Epithelial cell of esophagus (primary cell): ENCODE measurements around the gene EFCAB6.

Experiments
- DNase-seq: peaks from one replicate; pipeline ENCODE4 v3.0.0; 2010; ENCODE audit warnings: low read depth
- H3K4me3 ChIP-seq: 2 replicates; pipeline ENCODE4 v1.5.1; 2011; ENCODE audit warnings: mild to moderate bottlenecking, low read length, control low read depth
- CTCF ChIP-seq: IDR thresholded peaks from 2 replicates; pipeline ENCODE4 v1.5.1; 2011; ENCODE audit warnings: low read depth, mild to moderate bottlenecking, low read length, control low read depth, inconsistent platforms; ENCODE audit not compliant: insufficient read depth; ENCODE audit errors: missing control alignments

Gene EFCAB6

GRCh38 chr22:43772831-43773230, 39.3 kb downstream of the EFCAB6 start:
- TF ChIP-seq CTCF: no peak
- no peak overlapping the region for H3K4me3 ChIP-seq
- peak; percentile 10 for DNase-seq

DNA sequence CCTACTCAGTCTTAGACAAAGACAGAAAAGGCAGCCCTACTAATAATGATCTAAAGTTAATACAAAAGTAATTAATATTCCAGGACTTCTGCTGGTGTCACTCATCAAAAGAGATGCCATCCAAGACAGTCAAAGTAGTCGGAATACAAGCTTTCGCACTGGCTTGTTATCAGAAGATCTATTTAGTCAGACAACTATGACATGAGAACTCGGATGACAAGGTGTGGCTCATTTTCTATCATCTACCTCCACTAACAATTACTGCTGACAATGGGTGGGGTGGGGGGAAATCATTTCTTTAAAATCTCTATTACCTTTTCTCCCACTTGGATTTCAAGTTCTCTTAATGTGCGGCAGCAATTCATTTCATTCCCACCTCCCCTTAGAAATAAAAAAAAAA, 56.7 kb downstream of the EFCAB6 start:
- TF ChIP-seq CTCF: no peak
- H3K4me3 ChIP-seq: no peak overlapping the region
- no peak for DNase-seq

DNA sequence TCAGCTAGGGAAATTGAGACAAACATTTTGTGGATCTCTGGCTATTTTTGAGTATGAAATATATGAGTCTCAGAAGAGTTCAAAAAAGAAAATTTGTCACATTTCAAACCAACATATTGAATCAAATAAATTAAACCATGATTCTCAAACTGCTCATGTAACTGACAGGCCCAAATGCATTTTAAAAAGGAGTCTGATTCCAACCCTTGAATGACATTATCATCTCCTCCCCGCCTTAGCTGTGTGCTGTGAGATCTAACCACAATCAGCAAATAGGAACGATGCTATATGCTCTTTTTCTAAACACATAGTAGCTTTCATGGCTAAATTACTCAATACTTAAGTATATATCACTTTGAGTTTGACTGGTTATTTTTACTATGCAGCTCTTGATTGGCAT, 57.1 kb downstream of the EFCAB6 start:
- no peak for TF ChIP-seq CTCF
- no peak for DNase-seq
- no peak overlapping the region for H3K4me3 ChIP-seq

GRCh38 chr22:43754176-43754575, 57.9 kb downstream of the EFCAB6 start:
- TF ChIP-seq CTCF: no peak
- H3K4me3 ChIP-seq: no peak overlapping the region
- DNase-seq: no peak

GRCh38 chr22:43753688-43754087, 58.4 kb downstream of the EFCAB6 start:
- DNase-seq: no peak
- TF ChIP-seq CTCF: no peak
- no peak overlapping the region for H3K4me3 ChIP-seq

DNA sequence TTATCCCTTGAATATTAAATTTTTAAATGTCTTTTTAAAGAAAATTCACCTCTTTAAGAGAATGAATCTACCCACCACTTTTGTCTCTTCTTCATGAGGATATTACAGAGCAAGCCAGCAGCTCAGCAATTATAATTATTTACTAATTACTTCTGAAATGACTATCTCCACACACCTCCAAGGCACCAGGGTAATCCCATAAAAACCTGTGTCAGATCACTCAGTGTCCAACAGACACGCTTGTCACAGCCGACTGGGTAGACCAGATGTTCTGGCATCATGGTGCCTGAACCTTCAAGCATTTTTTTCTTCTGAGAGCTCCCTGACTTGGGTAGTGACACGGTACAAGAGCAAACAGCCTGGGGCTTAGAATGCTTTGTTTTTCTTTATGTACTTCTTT, 61.4 kb downstream of the EFCAB6 start:
- peak; percentile 8 for DNase-seq
- no peak overlapping the region for H3K4me3 ChIP-seq
- TF ChIP-seq CTCF: no peak

GRCh38 chr22:43749473-43749872, 62.6 kb downstream of the EFCAB6 start:
- no peak for TF ChIP-seq CTCF
- H3K4me3 ChIP-seq: no peak overlapping the region
- DNase-seq: no peak
